H9 (cell line): ENCODE measurements around the gene CTCF. TPM values are rescaled to one million over a fixed set of nuclear protein-coding genes. Genes with fewer than 3 reads are reported as not detected.

Source experiments
- DNase-seq: peaks from one replicate; pipeline ENCODE4 v3.0.0-alpha.2; 2017
- H2AFZ ChIP-seq: one replicate; pipeline ENCODE4 v1.6.1; 2013; ENCODE audit warnings: mild to moderate bottlenecking, low read length, control low read depth, moderate library complexity
- H2AK5ac ChIP-seq: 2 replicates; pipeline ENCODE4 v1.6.1; 2013; ENCODE audit warnings: low read length, control low read depth, mixed read lengths; ENCODE audit not compliant: insufficient read length
- H2BK120ac ChIP-seq: one replicate; pipeline ENCODE4 v1.6.1; 2013; ENCODE audit warnings: low read depth, mild to moderate bottlenecking, low read length, control low read depth, inconsistent platforms; ENCODE audit not compliant: poor library complexity, severe bottlenecking
- H2BK12ac ChIP-seq: 2 replicates; pipeline ENCODE4 v1.6.1; 2013; ENCODE audit warnings: low read length, control low read depth, mixed read lengths, low read depth; ENCODE audit not compliant: insufficient read length
- H2BK15ac ChIP-seq: 2 replicates; pipeline ENCODE4 v1.6.1; 2013; ENCODE audit warnings: low read depth, low read length, control low read depth
- H2BK20ac ChIP-seq: one replicate; pipeline ENCODE4 v1.6.1; 2013; ENCODE audit warnings: low read depth, mild to moderate bottlenecking, low read length, control low read depth, inconsistent platforms; ENCODE audit not compliant: poor library complexity, severe bottlenecking
- H2BK5ac ChIP-seq: 2 replicates; pipeline ENCODE4 v1.6.1; 2013; ENCODE audit warnings: low read length, control low read depth, mixed read lengths; ENCODE audit not compliant: insufficient read length
- H3K14ac ChIP-seq: 2 replicates; pipeline ENCODE4 v1.6.1; 2013; ENCODE audit warnings: low read length, control low read depth; ENCODE audit not compliant: insufficient read depth
- H3K18ac ChIP-seq: 2 replicates; pipeline ENCODE4 v1.6.1; 2013; ENCODE audit warnings: low read depth, mild to moderate bottlenecking, mixed read lengths, low read length, control low read depth; ENCODE audit not compliant: insufficient read length
- H3K23ac ChIP-seq: 2 replicates; pipeline ENCODE4 v1.6.1; 2013; ENCODE audit warnings: low read length, control low read depth, mixed read lengths, low read depth; ENCODE audit not compliant: insufficient read length
- H3K23me2 ChIP-seq: 2 replicates; pipeline ENCODE4 v1.6.1; 2013; ENCODE audit warnings: low read depth, mild to moderate bottlenecking, mixed read lengths, low read length, control low read depth; ENCODE audit not compliant: insufficient read length, poor library complexity, severe bottlenecking
- H3K27ac ChIP-seq: 2 replicates; pipeline ENCODE4 v1.5.1; 2013; ENCODE audit warnings: low read length, control low read depth, mixed read lengths, low read depth; ENCODE audit not compliant: insufficient read length
- H3K27me3 ChIP-seq: 2 replicates; pipeline ENCODE4 v1.6.1; 2013; ENCODE audit warnings: low read length, control low read depth, inconsistent platforms; ENCODE audit not compliant: insufficient read depth
- H3K4ac ChIP-seq: 2 replicates; pipeline ENCODE4 v1.6.1; 2013; ENCODE audit warnings: low read depth, mild to moderate bottlenecking, control low read depth, inconsistent platforms, low read length, moderate library complexity
- H3K4me1 ChIP-seq: 2 replicates; pipeline ENCODE4 v1.6.1; 2013; ENCODE audit warnings: low read length, control low read depth, inconsistent platforms; ENCODE audit not compliant: insufficient read depth
- H3K4me2 ChIP-seq: 2 replicates; pipeline ENCODE4 v1.6.1; 2013; ENCODE audit warnings: low read length, control low read depth, mixed read lengths; ENCODE audit not compliant: insufficient read length, insufficient read depth
- H3K56ac ChIP-seq: 2 replicates; pipeline ENCODE4 v1.6.1; 2013; ENCODE audit warnings: low read depth, mild to moderate bottlenecking, mixed read lengths, low read length, control low read depth; ENCODE audit not compliant: insufficient read length
- H3K79me1 ChIP-seq: 2 replicates; pipeline ENCODE4 v1.6.1; 2013; ENCODE audit warnings: low read depth, mild to moderate bottlenecking, moderate library complexity, low read length, control low read depth, inconsistent platforms; ENCODE audit not compliant: insufficient read depth, poor library complexity, severe bottlenecking
- H3K79me2 ChIP-seq: 2 replicates; pipeline ENCODE4 v1.6.1; 2013; ENCODE audit warnings: low read length, control low read depth, inconsistent platforms; ENCODE audit not compliant: insufficient read depth
- H3K9ac ChIP-seq: 2 replicates; pipeline ENCODE4 v1.6.1; 2013; ENCODE audit warnings: low read length, control low read depth, mixed read lengths; ENCODE audit not compliant: insufficient read length; ENCODE audit errors: extremely low read depth
- H3K9me3 ChIP-seq: one replicate; pipeline ENCODE4 v1.6.1; 2013; ENCODE audit warnings: low read depth, low read length, inconsistent platforms; ENCODE audit not compliant: control insufficient read depth
- H3T11ph ChIP-seq: one replicate; pipeline ENCODE4 v1.6.1; 2013; ENCODE audit warnings: mild to moderate bottlenecking, low read length, control low read depth, inconsistent platforms
- H4K20me1 ChIP-seq: one replicate; pipeline ENCODE4 v1.6.1; 2013; ENCODE audit not compliant: control insufficient read depth, insufficient read length, insufficient read depth
- H4K5ac ChIP-seq: 2 replicates; pipeline ENCODE4 v1.6.1; 2013; ENCODE audit warnings: low read depth, mild to moderate bottlenecking, mixed read lengths, low read length, control low read depth; ENCODE audit not compliant: insufficient read length
- H4K8ac ChIP-seq: replicated peaks from 2 replicates; pipeline ENCODE4 v1.6.1; 2013; ENCODE audit warnings: low read length, control low read depth, mixed read lengths, low read depth; ENCODE audit not compliant: insufficient read length
- H4K91ac ChIP-seq: 2 replicates; pipeline ENCODE4 v1.6.1; 2013; ENCODE audit warnings: low read depth, mild to moderate bottlenecking, moderate library complexity, mixed read lengths, low read length, control low read depth; ENCODE audit not compliant: insufficient read length
- H3K27ac Mint-ChIP-seq, 3 experiments: 2 replicates in 2 of 3; 3 replicates in 1 of 3; pipeline ENCODE4 v1.8.0; 2020 to 2021; ENCODE audit warnings: mixed read lengths in 3 of 3, mild to moderate bottlenecking in 1 of 3, moderate library complexity in 1 of 3
- H3K27me3 Mint-ChIP-seq: 2 replicates; pipeline ENCODE4 v1.8.0; 2021; ENCODE audit warnings: low read depth, mild to moderate bottlenecking, moderate library complexity, mixed read lengths
- H3K36me3 Mint-ChIP-seq, 3 experiments: 2 replicates in 2 of 3; 3 replicates in 1 of 3; pipeline ENCODE4 v1.8.0; 2020 to 2021; ENCODE audit warnings: low read depth in 3 of 3, mixed read lengths in 3 of 3; ENCODE audit not compliant: insufficient read depth in 1 of 3
- H3K4me1 Mint-ChIP-seq, 2 experiments: 2 replicates each; pipeline ENCODE4 v1.8.0; 2020; ENCODE audit warnings: mixed read lengths in 2 of 2
- H3K4me3 Mint-ChIP-seq, 2 experiments: 2 replicates in 1 of 2; 3 replicates in 1 of 2; pipeline ENCODE4 v1.8.0; 2020 to 2021; ENCODE audit warnings: mild to moderate bottlenecking in 2 of 2, mixed read lengths in 2 of 2, moderate library complexity in 1 of 2
- H3K9me3 Mint-ChIP-seq, 2 experiments: 2 replicates in 1 of 2; 3 replicates in 1 of 2; pipeline ENCODE4 v1.8.0; 2020; ENCODE audit warnings: mild to moderate bottlenecking in 2 of 2, mixed read lengths in 2 of 2, moderate library complexity in 1 of 2
- CTCF ChIP-seq: fragments of 200-600 bp; sonication (generic); conservative IDR thresholded peaks from 3 replicates; pipeline ENCODE4 v1.8.0; 2021; ENCODE audit warnings: antibody characterized with exemption, mild to moderate bottlenecking
- WGBS: extraction: QIAGEN DNeasy Blood & Tissue Kit; methylation state at CpG from one replicate; pipeline ENCODE4 v1.1.7; 2013; ENCODE audit warnings: missing lambda C conversion rate, low lambda C conversion rate, mixed read lengths; ENCODE audit not compliant: insufficient read length; ENCODE audit errors: extremely low coverage; 5-methylcytosine and 5-hydroxymethylcytosine counted together
- total RNA-seq: library from RNA; stranded (reverse); gene quantifications from 2 replicates; pipeline ENCODE4 v1.2.1, GENCODE V29; 2021

The CTCF gene
- total RNA-seq, 1 experiment from 2014 or later, result 87.3 TPM

- H2AK5ac ChIP-seq, result no peak overlapping the region
- H4K20me1 ChIP-seq, result no peaks in the 10 kb centered on the region
- no peak for DNase-seq
- H2BK5ac ChIP-seq, result no peak overlapping the region
- no peaks in the 10 kb centered on the region for H3K27me3 ChIP-seq
- H3K9ac ChIP-seq, result no peak overlapping the region
- H2BK20ac ChIP-seq, result no peak overlapping the region
- peaks cover 12% of the 10 kb centered on the region for H3K23me2 ChIP-seq
- no peak overlapping the region for H4K8ac ChIP-seq
- no peak overlapping the region for H3K27ac ChIP-seq
- no peak for TF ChIP-seq CTCF
- Mint-ChIP-seq H3K4me3 (no peak overlapping the region), H3K36me3 (peaks cover 0 to 12% (median 7%) of the 10 kb centered on the region in 3 experiments; a peak in 4 of 7 replicates), H3K4me1 (peaks cover 8 to 10% of the 10 kb centered on the region in 2 experiments), H3K27ac (no peak overlapping the region; a peak in 1 of 7 replicates), H3K27me3 (no peaks in the 10 kb centered on the region), H3K9me3 (no peaks in the 10 kb centered on the region)
- H3K56ac ChIP-seq, result no peak overlapping the region
- H3T11ph ChIP-seq, result no peak overlapping the region
- no peaks in the 10 kb centered on the region for H3K9me3 ChIP-seq
- no peak overlapping the region for H2AFZ ChIP-seq
- H4K91ac ChIP-seq, result no peak overlapping the region
- H3K4ac ChIP-seq, result no peak overlapping the region
- WGBS, result no CpG with 5 or more reads among the region's 1 CpG
- H3K18ac ChIP-seq, result no peak overlapping the region
- no peak overlapping the region for H2BK12ac ChIP-seq
- no peak overlapping the region for H3K23ac ChIP-seq
- H3K14ac ChIP-seq, result no peak overlapping the region
- no peak overlapping the region for H2BK120ac ChIP-seq
- no peak overlapping the region for H4K5ac ChIP-seq
- H3K79me2 ChIP-seq, result peaks cover 3% of the 10 kb centered on the region; the same call in 1 of the 2 replicates
- no peak overlapping the region for H2BK15ac ChIP-seq
- H3K4me2 ChIP-seq, result no peak overlapping the region
- 0 out of 2 replicates have a peak, but pooled peaks cover 3% of the 10 kb centered on the region for H3K4me1 ChIP-seq
- no peaks in the 10 kb centered on the region for H3K79me1 ChIP-seq
Observed at GRCh38 chr16:67558859-67559258, 3.5 kb upstream of the CTCF start.
